Kidney tubule cell (primary cell): ENCODE data around the gene NPIPB6.
"Not testable (repeated sequence)": the region's sequence is repeated elsewhere in the genome, so short reads cannot be mapped to it uniquely, and the experiment has no call there.

Source experiments
- DNase-seq: peaks from one replicate; pipeline ENCODE4 v3.0.0-alpha.2; 2018; ENCODE audit warnings: low spot score

NPIPB6 gene

GRCh38 chr16:28363408-28363807 is at the start of gene NPIPB6:
Gene NPIPB6, minus strand, starts transcription at chr16:28363508. Its CDS starts 686 bp downstream, at chr16:28362822.
- DNase-seq = not testable (repeated sequence)

- DNase-seq = not testable (repeated sequence)
These were observed 40.1 kb upstream of the NPIPB6 start, which contains the start of gene EIF3CL for GRCh38 chr16:28403220-28404072. Gene EIF3CL, minus strand, starts transcription at chr16:28403841. Its CDS starts 223 bp downstream, at chr16:28403618.

- DNase-seq = not testable (repeated sequence)
These were observed 28.7 kb upstream of the NPIPB6 start for GRCh38 chr16:28392054-28392453.

GRCh38 chr16:28382177-28382867 is 19.0 kb upstream of the NPIPB6 start:
- DNase-seq = not testable (repeated sequence)

- DNase-seq = not testable (repeated sequence)
These were observed 14.5 kb upstream of the NPIPB6 start for GRCh38 chr16:28377822-28378221.

- not testable (repeated sequence) for DNase-seq
These were observed 13.9 kb upstream of the NPIPB6 start for GRCh38 chr16:28377108-28377625.

GRCh38 chr16:28375115-28375514 is 11.8 kb upstream of the NPIPB6 start:
- DNase-seq = not testable (repeated sequence)

- DNase-seq = not testable (repeated sequence)
These were observed 11.0 kb upstream of the NPIPB6 start for GRCh38 chr16:28374281-28374680.

GRCh38 chr16:28367926-28368325 is 4.6 kb upstream of the NPIPB6 start:
- not testable (repeated sequence) for DNase-seq

GRCh38 chr16:28364268-28365173 is 1.2 kb upstream of the NPIPB6 start:
- DNase-seq = not testable (repeated sequence)

- not testable (repeated sequence) for DNase-seq
These were observed 708 bp downstream of the NPIPB6 start for GRCh38 chr16:28362600-28362999.

GRCh38 chr16:28338230-28338629 is 25.1 kb downstream of the NPIPB6 start:
- DNase-seq = not testable (repeated sequence)

- peak; percentile 28 for DNase-seq
These were observed 26.2 kb downstream of the NPIPB6 start for GRCh38 chr16:28336940-28337710.

- DNase-seq = not testable (repeated sequence)
These were observed 27.6 kb downstream of the NPIPB6 start for GRCh38 chr16:28335678-28336077.

- DNase-seq = not testable (repeated sequence)
These were observed 30.7 kb downstream of the NPIPB6 start for GRCh38 chr16:28332632-28333031.

- DNase-seq = not testable (repeated sequence)
These were observed 32.3 kb downstream of the NPIPB6 start for GRCh38 chr16:28330981-28331380.

GRCh38 chr16:28330232-28330631 is 33.1 kb downstream of the NPIPB6 start:
- not testable (repeated sequence) for DNase-seq

GRCh38 chr16:28326881-28327610 is 36.3 kb downstream of the NPIPB6 start:
- DNase-seq = peak; percentile 54

GRCh38 chr16:28324887-28325279 is 38.4 kb downstream of the NPIPB6 start:
- DNase-seq = no peak
